Activated CD8-positive, alpha-beta memory T cell treated with anti-CD3 and anti-CD28 coated beads, Interleukin-2, amount 50 U/mL, for 4 hours (primary cell): Measurements from ENCODE around the gene NBDY.
"Not testable (repeated sequence)": the region's sequence is repeated elsewhere in the genome, so short reads cannot be mapped to it uniquely, and the experiment has no call there.

Experiments
- DNase-seq: peaks from one replicate; pipeline ENCODE4 v3.0.0-alpha.2; 2020

Gene NBDY

GRCh38 chrX:56764975-56765791 lies 36.1 kb downstream of the NBDY start:
- DNase-seq, result no peak

- no peak for DNase-seq
Observed at GRCh38 chrX:56765811-56766553, 36.9 kb downstream of the NBDY start.

GRCh38 chrX:56766554-56767347 lies 37.7 kb downstream of the NBDY start:
- DNase-seq, result no peak

GRCh38 chrX:56767348-56768119 lies 38.5 kb downstream of the NBDY start:
- DNase-seq, result not testable (repeated sequence)

GRCh38 chrX:56768120-56768660 lies 39.1 kb downstream of the NBDY start:
- DNase-seq, result not testable (repeated sequence)

GRCh38 chrX:56772675-56773521 lies 43.9 kb downstream of the NBDY start:
- DNase-seq, result not testable (repeated sequence)

GRCh38 chrX:56773522-56774060 lies 44.5 kb downstream of the NBDY start:
- not testable (repeated sequence) for DNase-seq

- DNase-seq, result not testable (repeated sequence)
Observed at GRCh38 chrX:56778099-56778923, 49.3 kb downstream of the NBDY start.

GRCh38 chrX:56778924-56779468 lies 50.0 kb downstream of the NBDY start:
- DNase-seq, result not testable (repeated sequence)

- DNase-seq, result not testable (repeated sequence)
Observed at GRCh38 chrX:56780681-56781649, 51.9 kb downstream of the NBDY start.

- no peak for DNase-seq
Observed at GRCh38 chrX:56782352-56782751, 53.3 kb downstream of the NBDY start.

GRCh38 chrX:56782791-56783449 lies 53.9 kb downstream of the NBDY start:
- DNase-seq, result no peak

GRCh38 chrX:56783450-56783831 lies 54.4 kb downstream of the NBDY start:
- DNase-seq, result peak; percentile 80

- DNase-seq, result peak; percentile 11
Observed at GRCh38 chrX:56783996-56784620, 55.1 kb downstream of the NBDY start.

GRCh38 chrX:56784666-56785065 lies 55.6 kb downstream of the NBDY start:
- DNase-seq, result no peak

GRCh38 chrX:56785442-56785841 lies 56.4 kb downstream of the NBDY start:
- no peak for DNase-seq
